HepG2 (cell line): ENCODE data around the gene C9orf85. TPM values are rescaled to one million over a fixed set of nuclear protein-coding genes. Genes with fewer than 3 reads are reported as not detected.

ENCODE experiments used
- ATAC-seq: fragments of 200-7000 bp; cut with Tn5 transposase; 3 replicates; pipeline ENCODE4 v1.9.1; 2020; ENCODE audit warnings: mild to moderate bottlenecking, moderate library complexity
- BruUV-seq: library from RNA; stranded (reverse); fragments of 400-500 nt; replicated peaks from 2 replicates; lab custom pipeline; 2021; lab: Mats Ljungman, UMichigan
- CTCF ChIA-PET: fragments of 300-600 bp; formaldehyde crosslinking; extraction: SDS; loops from one replicate; lab custom pipeline; 2021; ENCODE audit warnings: low total read pairs, inconsistent platforms, low intra/inter-chr PET ratio; lab: Yijun Ruan, JAX
- POLR2A ChIA-PET: fragments of 350-600 bp; sonication (Branson Sonifier 250); formaldehyde crosslinking; loops from one replicate; lab custom pipeline; 2020; ENCODE audit warnings: antibody characterized with exemption, inconsistent platforms; lab: Yijun Ruan, JAX
- DNase-seq: peaks from one replicate; pipeline ENCODE4 v3.0.0-alpha.2; 2015; ENCODE audit warnings: low spot score
- FAIRE-seq: peaks from 3 replicates; lab custom pipeline; 2011; peaks lifted over from hg19 to GRCh38; lab: Jason Lieb, UNC
- H2AFZ ChIP-seq: one replicate; pipeline ENCODE4 v1.6.1; 2011; ENCODE audit warnings: low read length, inconsistent platforms
- H3K27ac ChIP-seq: fragments of 300-600 bp; 3 replicates; pipeline ENCODE4 v1.8.0; 2011; ENCODE audit warnings: mixed run types, mild to moderate bottlenecking, mixed read lengths, low read length, inconsistent platforms; ENCODE audit not compliant: insufficient read depth; ENCODE audit errors: extremely low read length
- H3K27me3 ChIP-seq, 2 experiments: fragments of 200-600 bp in 1 of 2; 2 replicates in 1 of 2; 3 replicates in 1 of 2; pipeline versions ENCODE4 v1.6.0 to v1.8.0; 2011; ENCODE audit warnings: low read length in 2 of 2, mild to moderate bottlenecking in 2 of 2, moderate library complexity in 2 of 2, inconsistent platforms in 1 of 2; ENCODE audit not compliant: insufficient read depth in 2 of 2, control insufficient read depth in 1 of 2
- H3K36me3 ChIP-seq, 2 experiments: fragments of 200-600 bp in 1 of 2; replicated peaks in 1 of 2; 2 replicates in 1 of 2; 3 replicates in 1 of 2; pipeline versions ENCODE4 v1.5.1 to v1.8.0; 2011; ENCODE audit warnings: low read length in 2 of 2, inconsistent platforms in 1 of 2; ENCODE audit not compliant: insufficient read depth in 2 of 2, control insufficient read depth in 1 of 2
- H3K4me1 ChIP-seq: 2 replicates; pipeline ENCODE4 v1.5.1; 2012; ENCODE audit warnings: low read length, inconsistent platforms; ENCODE audit not compliant: insufficient read depth
- H3K4me2 ChIP-seq: 2 replicates; pipeline ENCODE4 v1.6.0; 2011; ENCODE audit warnings: low read depth, low read length, inconsistent platforms
- H3K4me3 ChIP-seq, 3 experiments: fragments of 200-600 bp in 1 of 3; sonication (generic), shearing (Covaris generic) in 1 of 3; replicated peaks in 1 of 3; 2 replicates each; pipeline ENCODE4 v1.5.1; 2011 to 2016; ENCODE audit warnings: low read length in 3 of 3, inconsistent platforms in 2 of 3, low read depth in 2 of 3, mild to moderate bottlenecking in 2 of 3, control low read depth in 1 of 3, mixed read lengths in 1 of 3; ENCODE audit not compliant: insufficient read depth in 1 of 3
- H3K79me2 ChIP-seq: one replicate; pipeline ENCODE4 v1.6.1; 2011; ENCODE audit warnings: low read length, inconsistent platforms; ENCODE audit not compliant: insufficient read depth
- H3K9ac ChIP-seq: 2 replicates; pipeline ENCODE4 v1.6.0; 2011; ENCODE audit warnings: mild to moderate bottlenecking, low read depth, low read length, inconsistent platforms; ENCODE audit not compliant: insufficient read depth
- H3K9me3 ChIP-seq: 2 replicates; pipeline ENCODE4 v1.5.1; 2012; ENCODE audit warnings: mild to moderate bottlenecking, low read length
- H4K20me1 ChIP-seq: 2 replicates; pipeline ENCODE4 v1.6.0; 2011; ENCODE audit warnings: inconsistent platforms, mild to moderate bottlenecking, low read length, moderate library complexity; ENCODE audit not compliant: insufficient read depth
- BRCA1 ChIP-seq: sonication (generic); formaldehyde crosslinking; IDR thresholded peaks from 2 replicates; pipeline ENCODE4 v1.4.0; 2020; ENCODE audit warnings: missing genetic modification reagents
- CREM ChIP-seq, 2 experiments: sonication (generic) in 1 of 2; formaldehyde crosslinking in 1 of 2; IDR thresholded peaks; 2 replicates each; pipeline versions ENCODE4 v1.4.0 to v1.6.1; 2016 to 2020; ENCODE audit warnings: antibody characterized with exemption in 1 of 2, mild to moderate bottlenecking in 1 of 2, missing genetic modification reagents in 1 of 2
- PATZ1 ChIP-seq: sonication (generic); formaldehyde crosslinking; IDR thresholded peaks from 2 replicates; pipeline ENCODE4 v1.4.0; 2020; ENCODE audit warnings: missing genetic modification reagents
- RBM39 ChIP-seq: fragments of 200-400 bp; formaldehyde crosslinking; IDR thresholded peaks from one replicate; pipeline ENCODE4 v1.6.1; 2018; ENCODE audit warnings: antibody characterized with exemption, mild to moderate bottlenecking, low read depth, low read length; ENCODE audit not compliant: poor library complexity, severe bottlenecking
- RFX3 ChIP-seq: IDR thresholded peaks from 2 replicates; pipeline ENCODE4 v1.6.1; 2016; ENCODE audit warnings: missing biosample characterization, missing genetic modification reagents
- SSRP1 ChIP-seq: IDR thresholded peaks from 2 replicates; pipeline ENCODE4 v1.6.1; 2016; ENCODE audit warnings: control low read depth
- ZNF282 ChIP-seq: fragments of 450-650 bp; IDR thresholded peaks from 2 replicates; pipeline ENCODE4 v1.6.1; 2018; ENCODE audit not compliant: partially characterized antibody
- ZNF589 ChIP-seq: sonication (generic); formaldehyde crosslinking; conservative IDR thresholded peaks from 2 replicates; pipeline ENCODE4 v1.8.0; 2022; ENCODE audit warnings: mild to moderate bottlenecking, moderate library complexity, missing genetic modification reagents
- ZNF839 ChIP-seq: sonication (generic); formaldehyde crosslinking; IDR thresholded peaks from 2 replicates; pipeline ENCODE4 v1.4.0; 2020; ENCODE audit warnings: missing genetic modification reagents, mild to moderate bottlenecking, borderline replicate concordance
- ZNF883 ChIP-seq: sonication (generic); formaldehyde crosslinking; IDR thresholded peaks from 2 replicates; pipeline ENCODE4 v1.5.1; 2020; ENCODE audit warnings: mild to moderate bottlenecking, missing genetic modification reagents; ENCODE audit errors: not compliant biosample characterization
- WGBS: methylation state at CpG from one replicate; pipeline ENCODE4 v1.1.6; 2017; ENCODE audit warnings: low lambda C conversion rate; 5-methylcytosine and 5-hydroxymethylcytosine counted together
- in situ Hi-C: cut with HindIII; loops from 2 replicates; pipeline ENCODE4 v1.10.0; 2017; ENCODE audit warnings: low pct_unique_long_range_greater_than_20kb; ENCODE audit not compliant: extremely low pct_ligation_motif_present
- intact Hi-C: fragments of 100-400 bp; cut with micrococcal nuclease; formaldehyde crosslinking; loops from one replicate; pipeline ENCODE4 v1.10.0; 2022; ENCODE audit not compliant: unreplicated experiment
- polyA plus RNA-seq, 8 experiments: library from polyadenylated mRNA; depleted of rRNA in 3 of 8; stranded (reverse) in 7 of 8; unstranded in 1 of 8; fragments of >200 nt; fragmentation: Illumina TruSeq in 4 of 8; extraction: Trizol in 4 of 8; gene quantifications; 2 replicates each; pipeline versions ENCODE4 v1.2.1 to v1.2.3, GENCODE V29; 2011 to 2016; ENCODE audit warnings: low read depth in 4 of 8, missing spikeins in 1 of 8, mixed read lengths in 1 of 8; ENCODE audit not compliant: insufficient read depth in 1 of 8
- total RNA-seq, 5 experiments: library from RNA; depleted of rRNA; stranded (reverse); fragments of >200 nt; fragmentation: Illumina TruSeq; extraction: Trizol; gene quantifications; 2 replicates each; pipeline ENCODE4 v1.2.3, GENCODE V29; 2016; ENCODE audit warnings: low read depth in 1 of 5
- TF ChIP-seq, protein P1 (sequence below): sonication (generic); formaldehyde crosslinking; IDR thresholded peaks from 2 replicates; pipeline ENCODE4 v1.9.0; 2021; ENCODE audit warnings: missing genetic modification reagents, mild to moderate bottlenecking, borderline replicate concordance

C9orf85 gene
- total and polyA plus RNA-seq, 2 of the 13 experiments (the other 11 are each of a cell fraction or from before 2014, with no cell fraction given), result 9.9 to 13.9 TPM

DNA sequence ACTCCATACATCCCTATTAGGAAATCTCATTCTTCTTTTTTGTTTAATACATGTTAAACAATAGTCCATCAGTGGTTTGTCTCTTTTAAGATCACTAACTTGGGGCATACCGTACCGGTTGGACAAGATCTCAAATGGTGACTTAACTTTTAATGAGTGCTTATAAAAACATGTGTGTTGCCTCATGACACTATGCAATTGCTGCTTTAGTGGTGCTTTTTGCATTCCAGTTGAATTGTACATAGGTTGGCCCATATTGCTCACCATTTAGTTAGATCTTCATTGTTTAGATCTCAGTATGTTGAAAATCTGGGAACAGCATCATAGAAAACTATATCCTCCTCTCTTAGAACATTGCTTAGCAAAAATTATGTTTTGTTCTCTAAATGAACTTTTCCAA is 17.8 kb downstream of the C9orf85 start:
- POLR2A ChIA-PET, result no interaction called here
- no peak for FAIRE-seq

More for the DNA sequence above, 17.8 kb downstream of the C9orf85 start:
- Histone ChIP-seq H3K27ac (no peak overlapping the region), H3K4me2 (no peak overlapping the region), H4K20me1 (no peaks in the 10 kb centered on the region), H3K9me3 (no peaks in the 10 kb centered on the region), H3K36me3 (0 out of 5 replicates have a peak, but pooled peaks cover 0 to 3% of the 10 kb centered on the region in 2 experiments), H3K9ac (no peak overlapping the region), H2AFZ (no peak overlapping the region), H3K27me3 (no peaks in the 10 kb centered on the region), H3K4me1 (peaks cover 35% of the 10 kb centered on the region), H3K4me3 (no peak overlapping the region), H3K79me2 (peaks cover 31% of the 10 kb centered on the region)
- CTCF ChIA-PET, result no interaction called here
- no peak for TF ChIP-seq RFX3 (CRISPR knock-in tag)
- no peak for TF ChIP-seq SSRP1 (CRISPR knock-in tag)
- TF ChIP-seq RBM39, result no peak
- TF ChIP-seq ZNF282, result no peak
- TF ChIP-seq PATZ1 (CRISPR knock-in tag), result no peak
- no peak for TF ChIP-seq ZNF883 (CRISPR knock-in tag)
- no peak for TF ChIP-seq ZNF589 (CRISPR knock-in tag)
- no peak for TF ChIP-seq CREM (IDR thresholded peaks at IDR 0.05)
- no peak for TF ChIP-seq CREM (CRISPR knock-in tag; IDR thresholded peaks at IDR 0.05)
- TF ChIP-seq ZNF839 (CRISPR knock-in tag), result no peak
- TF ChIP-seq, protein P1, sequence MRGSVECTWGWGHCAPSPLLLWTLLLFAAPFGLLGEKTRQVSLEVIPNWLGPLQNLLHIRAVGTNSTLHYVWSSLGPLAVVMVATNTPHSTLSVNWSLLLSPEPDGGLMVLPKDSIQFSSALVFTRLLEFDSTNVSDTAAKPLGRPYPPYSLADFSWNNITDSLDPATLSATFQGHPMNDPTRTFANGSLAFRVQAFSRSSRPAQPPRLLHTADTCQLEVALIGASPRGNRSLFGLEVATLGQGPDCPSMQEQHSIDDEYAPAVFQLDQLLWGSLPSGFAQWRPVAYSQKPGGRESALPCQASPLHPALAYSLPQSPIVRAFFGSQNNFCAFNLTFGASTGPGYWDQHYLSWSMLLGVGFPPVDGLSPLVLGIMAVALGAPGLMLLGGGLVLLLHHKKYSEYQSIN, result no peak
- TF ChIP-seq BRCA1, result no peak
- no peak for DNase-seq
- WGBS, result 92% methylated on average over 2 of the region's 2 CpGs
- BruUV-seq, result no TSS peak
- in situ Hi-C loops (no loop called here), intact Hi-C loops (no loop called here)
- no peak for ATAC-seq
